Colonic mucosa (tissue), 4 donors: Measurements from ENCODE around the gene EMC6. TPM values are rescaled to one million over a fixed set of nuclear protein-coding genes. Genes with fewer than 3 reads are reported as not detected.

ENCODE experiments used
- DNase-seq: peaks from one replicate; pipeline ENCODE4 v3.0.0-alpha.2; 2020
- H3K27ac ChIP-seq: fragments of 200-600 bp; one replicate; pipeline ENCODE4 v1.8.0; 2021
- H3K27me3 ChIP-seq: fragments of 200-600 bp; one replicate; pipeline ENCODE4 v1.8.0; 2021
- H3K36me3 ChIP-seq: fragments of 200-600 bp; one replicate; pipeline ENCODE4 v1.8.0; 2021
- H3K4me1 ChIP-seq: fragments of 200-600 bp; one replicate; pipeline ENCODE4 v1.8.0; 2021; ENCODE audit warnings: mild to moderate bottlenecking
- H3K4me3 ChIP-seq: fragments of 200-600 bp; one replicate; pipeline ENCODE4 v1.8.0; 2021
- H3K9ac ChIP-seq, 2 donors: one replicate each; pipeline ENCODE4 v1.7.0; 2013; ENCODE audit warnings: control low read depth in 2 of 2, low read depth in 2 of 2, low read length in 2 of 2
- H3K9me3 ChIP-seq: fragments of 200-600 bp; one replicate; pipeline ENCODE4 v1.8.0; 2021
- CTCF ChIP-seq: fragments of 200-600 bp; IDR thresholded peaks from one replicate; pipeline ENCODE4 v1.8.0; 2022; ENCODE audit warnings: antibody characterized with exemption, mild to moderate bottlenecking
- intact Hi-C: fragments of 100-400 bp; cut with DNase I; formaldehyde crosslinking; loops from one replicate; pipeline ENCODE4 v1.14.1; 2022
- total RNA-seq, 2 donors: library from RNA; stranded (reverse); fragmentation: NEBNext Ultra II Directional in 1 of 2; extraction: Animal tissue kit (Norgen Biotek cat#: 25700) in 1 of 2; gene quantifications; one replicate each; pipeline ENCODE4 v1.2.1, GENCODE V29; 2021
- donor health status: healthy.
- donor health status: DM: no; HTN: no; CAD: no.
- donor health status: DM: no; HTN: no; CAD: no.

Gene EMC6
- total RNA-seq, 2 donors from 2014 or later, result 38.1 to 61.2 TPM

GRCh38 chr17:3669548-3669947 lies 936 bp downstream of the EMC6 start:
- Histone ChIP-seq H3K27ac (no peak overlapping the region), H3K36me3 (peaks cover 3% of the 10 kb centered on the region), H3K27me3 (no peaks in the 10 kb centered on the region), H3K4me1 (peaks cover 14% of the 10 kb centered on the region), H3K9me3 (no peaks in the 10 kb centered on the region), H3K9ac (peak overlapping the region; percentile 93 to 99), H3K4me3 (peak overlapping the region; percentile 92)
- intact Hi-C loops, result no loop called here
- DNase-seq, result no peak
- no peak for TF ChIP-seq CTCF

DNA sequence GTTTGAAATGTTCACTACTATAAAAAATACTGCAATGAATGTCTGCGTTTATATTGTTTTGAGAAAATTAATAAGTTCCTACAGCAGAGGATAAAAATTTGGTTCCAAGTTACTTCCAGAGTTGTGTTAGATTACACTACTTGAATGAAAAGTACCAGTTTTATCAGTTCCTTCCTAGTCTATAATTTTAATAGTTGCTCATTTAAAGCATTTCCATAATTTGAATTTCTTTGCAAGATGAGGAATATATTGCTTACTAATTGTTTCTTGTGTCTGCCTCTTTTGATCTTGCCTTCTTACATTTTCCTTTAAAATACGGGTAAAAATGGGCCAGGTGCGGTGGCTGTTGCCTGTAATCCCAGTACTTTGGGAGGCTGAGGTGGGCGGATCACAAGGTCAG lies 4.0 kb downstream of the EMC6 start:
- Histone ChIP-seq H3K27me3 (no peaks in the 10 kb centered on the region), H3K9ac (no peak overlapping the region), H3K9me3 (no peaks in the 10 kb centered on the region), H3K27ac (no peak overlapping the region), H3K4me1 (peaks cover 7% of the 10 kb centered on the region), H3K4me3 (no peak overlapping the region), H3K36me3 (no peaks in the 10 kb centered on the region)
- TF ChIP-seq CTCF, result no peak
- DNase-seq, result no peak
- intact Hi-C loops, result no loop called here

DNA sequence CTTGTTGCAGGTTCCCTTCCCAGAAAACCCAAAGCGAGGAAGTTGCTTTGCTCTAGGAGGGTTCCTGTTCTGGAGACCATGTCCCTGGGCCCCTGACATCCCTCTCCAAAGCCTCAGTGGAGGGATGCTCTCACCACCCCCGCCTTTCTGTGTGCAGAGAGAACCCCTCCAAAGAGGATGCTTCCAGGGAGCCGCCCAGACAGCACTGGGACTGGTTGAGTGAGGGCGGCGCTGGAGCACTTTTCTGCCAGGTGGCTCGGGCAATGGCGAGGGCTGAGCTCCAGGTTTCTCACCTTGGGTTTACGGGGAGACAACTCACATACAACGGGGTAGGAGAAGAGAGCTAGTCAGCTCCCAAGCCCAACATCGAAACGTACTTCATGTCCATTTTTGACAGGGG lies 7.3 kb downstream of the EMC6 start:
- Histone ChIP-seq H3K27ac (no peak overlapping the region), H3K36me3 (no peaks in the 10 kb centered on the region), H3K4me1 (no peaks in the 10 kb centered on the region), H3K9ac (no peak overlapping the region), H3K9me3 (no peaks in the 10 kb centered on the region), H3K27me3 (no peaks in the 10 kb centered on the region), H3K4me3 (no peak overlapping the region)
- DNase-seq, result no peak
- intact Hi-C loops, result no loop called here
- no peak for TF ChIP-seq CTCF

DNA sequence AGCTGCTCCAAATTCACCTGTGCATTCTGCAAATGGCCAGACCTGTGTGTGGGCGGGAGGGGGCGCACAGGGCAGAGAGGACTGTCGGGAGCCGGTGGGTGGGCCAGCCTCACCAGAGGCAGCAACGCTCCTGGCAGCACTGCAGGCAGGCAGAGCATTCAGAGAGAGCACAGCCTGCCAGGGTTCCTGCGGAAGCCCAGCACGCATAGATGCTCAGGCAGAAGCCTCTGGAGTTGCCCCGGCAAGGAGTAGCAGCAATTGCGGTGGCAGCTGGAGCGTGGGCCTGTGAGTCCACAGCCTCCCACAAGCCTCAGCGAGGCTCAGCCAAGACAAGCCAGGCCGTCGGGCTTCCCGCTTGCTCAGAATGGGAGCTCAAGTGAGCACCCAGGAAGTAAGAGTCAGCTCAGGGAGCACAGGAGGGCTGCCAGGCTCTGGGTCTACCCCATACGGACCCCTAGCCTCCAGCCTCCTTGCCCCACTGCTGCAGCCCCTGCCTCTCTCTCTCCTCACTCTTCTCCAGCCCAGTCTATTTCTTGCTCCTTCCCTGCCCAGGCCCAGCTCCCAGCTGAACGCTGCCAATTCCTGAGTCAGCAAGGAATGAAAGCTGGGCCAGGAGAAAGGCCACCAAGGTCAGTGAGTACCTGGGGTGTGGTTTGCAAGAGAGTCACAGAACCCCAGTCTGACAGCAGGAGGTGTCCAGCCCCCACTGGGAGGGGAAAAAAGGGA lies 9.6 kb downstream of the EMC6 start:
- H3K4me3 ChIP-seq, result no peak overlapping the region
- intact Hi-C loops, result no loop called here
- H3K27ac ChIP-seq, result no peak overlapping the region
- TF ChIP-seq CTCF, result no peak
- H3K4me1 ChIP-seq, result no peaks in the 10 kb centered on the region
- no peak overlapping the region for H3K9ac ChIP-seq
- H3K27me3 ChIP-seq, result no peaks in the 10 kb centered on the region
- H3K9me3 ChIP-seq, result no peaks in the 10 kb centered on the region
- no peaks in the 10 kb centered on the region for H3K36me3 ChIP-seq
- no peak for DNase-seq

DNA sequence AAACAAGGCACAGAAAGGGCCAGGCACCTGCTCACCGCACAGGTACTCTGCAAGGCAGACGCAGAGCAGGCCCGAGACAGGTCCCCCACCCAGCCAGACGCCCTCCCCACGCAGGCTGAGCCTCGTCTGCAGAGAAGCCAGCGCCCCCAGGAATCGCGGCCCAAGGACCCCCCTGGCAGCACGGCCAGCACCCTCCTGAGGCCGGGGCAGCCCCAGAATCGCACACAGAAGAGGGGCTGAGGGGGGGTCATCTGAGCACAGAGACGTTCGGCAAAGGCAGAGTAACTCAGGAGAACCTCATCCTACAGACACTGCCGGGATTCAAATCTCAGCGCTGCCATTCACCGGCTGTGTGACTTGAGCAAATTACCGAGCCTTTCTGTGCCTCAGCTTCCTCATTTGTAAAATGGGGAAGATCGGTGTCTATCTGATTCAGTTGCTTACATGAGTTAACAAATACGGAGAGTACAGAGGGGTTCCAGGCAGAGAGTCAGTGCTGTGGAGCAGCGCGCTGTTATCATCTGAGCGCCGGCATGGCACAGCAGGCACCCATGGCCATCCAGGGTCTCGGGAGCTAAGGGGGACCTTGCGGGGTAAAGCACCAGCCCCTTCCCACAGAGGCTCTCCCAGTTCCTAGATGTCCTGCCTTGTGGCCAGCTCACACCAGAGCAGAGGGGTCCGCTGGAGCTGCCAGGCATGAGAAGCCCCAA lies 10.4 kb downstream of the EMC6 start:
- Histone ChIP-seq H3K36me3 (no peaks in the 10 kb centered on the region), H3K9ac (no peak overlapping the region), H3K27me3 (peaks cover 3% of the 10 kb centered on the region), H3K4me1 (no peaks in the 10 kb centered on the region), H3K27ac (no peak overlapping the region), H3K9me3 (no peaks in the 10 kb centered on the region), H3K4me3 (no peak overlapping the region)
- DNase-seq, result no peak
- intact Hi-C loops, result no loop called here
- no peak for TF ChIP-seq CTCF
